PFSK-1 (cell line): ENCODE data around the gene APBB2.

Source experiments
- POLR2AphosphoS5 ChIP-seq: IDR thresholded peaks from 2 replicates; pipeline ENCODE4 v1.6.1; 2012; ENCODE audit warnings: low read depth, mild to moderate bottlenecking, control low read depth, low read length, moderate library complexity
- SIN3A ChIP-seq: IDR thresholded peaks from 2 replicates; pipeline ENCODE4 v1.6.1; 2012; ENCODE audit warnings: mild to moderate bottlenecking, low read length, moderate library complexity, borderline replicate concordance; ENCODE audit not compliant: insufficient read depth
- TF ChIP-seq, protein P1 (sequence below), 2 experiments: IDR thresholded peaks; 2 replicates each; pipeline versions ENCODE4 v1.6.1 to v1.8.0; 2011 to 2012; ENCODE audit warnings: low read depth in 2 of 2, low read length in 2 of 2, control low read depth in 1 of 2, inconsistent platforms in 1 of 2, mild to moderate bottlenecking in 1 of 2, moderate library complexity in 1 of 2; ENCODE audit not compliant: insufficient read depth in 1 of 2

- no peak for TF ChIP-seq SIN3A
- TF ChIP-seq POLR2AphosphoS5: no peak
- TF ChIP-seq, protein P1, sequence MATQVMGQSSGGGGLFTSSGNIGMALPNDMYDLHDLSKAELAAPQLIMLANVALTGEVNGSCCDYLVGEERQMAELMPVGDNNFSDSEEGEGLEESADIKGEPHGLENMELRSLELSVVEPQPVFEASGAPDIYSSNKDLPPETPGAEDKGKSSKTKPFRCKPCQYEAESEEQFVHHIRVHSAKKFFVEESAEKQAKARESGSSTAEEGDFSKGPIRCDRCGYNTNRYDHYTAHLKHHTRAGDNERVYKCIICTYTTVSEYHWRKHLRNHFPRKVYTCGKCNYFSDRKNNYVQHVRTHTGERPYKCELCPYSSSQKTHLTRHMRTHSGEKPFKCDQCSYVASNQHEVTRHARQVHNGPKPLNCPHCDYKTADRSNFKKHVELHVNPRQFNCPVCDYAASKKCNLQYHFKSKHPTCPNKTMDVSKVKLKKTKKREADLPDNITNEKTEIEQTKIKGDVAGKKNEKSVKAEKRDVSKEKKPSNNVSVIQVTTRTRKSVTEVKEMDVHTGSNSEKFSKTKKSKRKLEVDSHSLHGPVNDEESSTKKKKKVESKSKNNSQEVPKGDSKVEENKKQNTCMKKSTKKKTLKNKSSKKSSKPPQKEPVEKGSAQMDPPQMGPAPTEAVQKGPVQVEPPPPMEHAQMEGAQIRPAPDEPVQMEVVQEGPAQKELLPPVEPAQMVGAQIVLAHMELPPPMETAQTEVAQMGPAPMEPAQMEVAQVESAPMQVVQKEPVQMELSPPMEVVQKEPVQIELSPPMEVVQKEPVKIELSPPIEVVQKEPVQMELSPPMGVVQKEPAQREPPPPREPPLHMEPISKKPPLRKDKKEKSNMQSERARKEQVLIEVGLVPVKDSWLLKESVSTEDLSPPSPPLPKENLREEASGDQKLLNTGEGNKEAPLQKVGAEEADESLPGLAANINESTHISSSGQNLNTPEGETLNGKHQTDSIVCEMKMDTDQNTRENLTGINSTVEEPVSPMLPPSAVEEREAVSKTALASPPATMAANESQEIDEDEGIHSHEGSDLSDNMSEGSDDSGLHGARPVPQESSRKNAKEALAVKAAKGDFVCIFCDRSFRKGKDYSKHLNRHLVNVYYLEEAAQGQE (IDR thresholded peaks at IDR 0.05; ENCODE audit: insufficient read depth in 1 of 2, low read depth in 2 of 2, low read length in 2 of 2): no peak
Observed at GRCh38 chr4:40908297-40908696, 306.0 kb downstream of the APBB2 start.
